Measurements from ENCODE around the gene TMEM187.
A peak's percentile ranks its signal among the peaks of the same experiment; 100 is the strongest.

TMEM187 gene

DNA sequence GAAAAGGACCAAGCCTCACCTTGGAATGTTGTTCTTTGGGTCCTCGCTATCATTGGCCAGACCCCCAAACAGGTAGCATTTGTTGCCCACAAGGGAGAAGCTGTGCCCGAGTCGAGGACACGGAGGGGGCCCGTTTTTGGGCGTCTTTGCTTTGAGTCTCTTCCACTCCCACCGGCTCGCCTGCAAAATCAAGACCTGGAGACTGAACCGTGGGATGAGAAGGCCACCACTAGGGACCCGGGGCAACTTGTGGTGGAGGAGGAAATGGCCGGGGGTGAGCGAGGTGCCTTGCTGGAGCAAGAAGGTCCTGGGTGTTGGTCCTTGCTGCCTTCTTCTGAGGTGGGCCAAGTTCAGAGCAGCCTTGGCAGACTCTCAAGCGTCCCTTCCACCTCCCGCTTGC lies 8.4 kb upstream of the TMEM187 start:
- no peak overlapping the region for H3K27ac ChIP-seq
- TF ChIP-seq, protein P1, sequence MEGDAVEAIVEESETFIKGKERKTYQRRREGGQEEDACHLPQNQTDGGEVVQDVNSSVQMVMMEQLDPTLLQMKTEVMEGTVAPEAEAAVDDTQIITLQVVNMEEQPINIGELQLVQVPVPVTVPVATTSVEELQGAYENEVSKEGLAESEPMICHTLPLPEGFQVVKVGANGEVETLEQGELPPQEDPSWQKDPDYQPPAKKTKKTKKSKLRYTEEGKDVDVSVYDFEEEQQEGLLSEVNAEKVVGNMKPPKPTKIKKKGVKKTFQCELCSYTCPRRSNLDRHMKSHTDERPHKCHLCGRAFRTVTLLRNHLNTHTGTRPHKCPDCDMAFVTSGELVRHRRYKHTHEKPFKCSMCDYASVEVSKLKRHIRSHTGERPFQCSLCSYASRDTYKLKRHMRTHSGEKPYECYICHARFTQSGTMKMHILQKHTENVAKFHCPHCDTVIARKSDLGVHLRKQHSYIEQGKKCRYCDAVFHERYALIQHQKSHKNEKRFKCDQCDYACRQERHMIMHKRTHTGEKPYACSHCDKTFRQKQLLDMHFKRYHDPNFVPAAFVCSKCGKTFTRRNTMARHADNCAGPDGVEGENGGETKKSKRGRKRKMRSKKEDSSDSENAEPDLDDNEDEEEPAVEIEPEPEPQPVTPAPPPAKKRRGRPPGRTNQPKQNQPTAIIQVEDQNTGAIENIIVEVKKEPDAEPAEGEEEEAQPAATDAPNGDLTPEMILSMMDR (conservative IDR thresholded peaks at IDR 0.05), result no peak
- no peak for TF ChIP-seq ZFX (IDR thresholded peaks at IDR 0.05)

DNA sequence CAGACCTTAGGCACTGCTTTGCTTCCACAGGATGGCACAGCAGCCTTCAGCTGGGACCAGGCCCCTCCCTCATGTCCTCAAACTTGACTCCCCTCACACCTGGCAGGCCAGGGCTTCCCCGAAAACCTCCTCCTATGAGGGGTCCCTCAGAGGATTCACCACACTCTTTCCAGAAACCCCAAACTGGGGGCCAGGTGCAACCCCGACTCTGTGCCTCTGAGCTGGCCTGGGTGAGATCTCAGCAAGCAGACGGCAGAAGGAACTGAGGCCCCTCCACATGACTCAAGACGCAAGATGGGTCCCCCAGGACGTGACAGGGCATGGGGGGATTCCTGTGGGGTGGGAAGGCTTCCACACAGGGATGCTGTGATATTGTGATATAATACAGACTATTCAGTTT lies 7.1 kb upstream of the TMEM187 start:
- no peak overlapping the region for H3K27ac ChIP-seq

DNA sequence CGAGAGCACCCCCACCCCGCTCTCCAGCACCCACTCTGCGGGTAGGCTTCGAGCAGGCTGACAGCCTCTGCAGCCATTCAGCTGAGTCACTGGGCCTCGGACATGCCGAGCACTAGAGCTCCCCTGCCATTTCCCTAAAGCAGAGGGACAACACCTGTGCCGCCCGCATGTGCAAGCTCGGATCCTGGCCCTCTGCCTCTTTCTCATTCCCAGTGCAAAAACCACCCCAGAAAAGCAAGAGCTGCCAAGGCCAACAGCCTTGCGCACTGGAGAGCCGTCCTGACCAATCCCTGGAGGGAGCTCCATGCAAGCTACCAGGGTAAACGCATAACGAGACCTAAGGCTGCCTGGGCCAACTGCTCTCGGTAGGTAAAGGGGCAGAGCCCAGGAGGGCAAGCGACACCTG lies 6.3 kb upstream of the TMEM187 start:
- H3K27ac ChIP-seq, result peak overlapping the region; percentile 100; the same call in 1 of the 2 replicates

More for the DNA sequence above, 7.1 kb upstream of the TMEM187 start:
- TF ChIP-seq, protein P1 (conservative IDR thresholded peaks at IDR 0.05), result no peak
- TF ChIP-seq ZFX (IDR thresholded peaks at IDR 0.05), result no peak

DNA sequence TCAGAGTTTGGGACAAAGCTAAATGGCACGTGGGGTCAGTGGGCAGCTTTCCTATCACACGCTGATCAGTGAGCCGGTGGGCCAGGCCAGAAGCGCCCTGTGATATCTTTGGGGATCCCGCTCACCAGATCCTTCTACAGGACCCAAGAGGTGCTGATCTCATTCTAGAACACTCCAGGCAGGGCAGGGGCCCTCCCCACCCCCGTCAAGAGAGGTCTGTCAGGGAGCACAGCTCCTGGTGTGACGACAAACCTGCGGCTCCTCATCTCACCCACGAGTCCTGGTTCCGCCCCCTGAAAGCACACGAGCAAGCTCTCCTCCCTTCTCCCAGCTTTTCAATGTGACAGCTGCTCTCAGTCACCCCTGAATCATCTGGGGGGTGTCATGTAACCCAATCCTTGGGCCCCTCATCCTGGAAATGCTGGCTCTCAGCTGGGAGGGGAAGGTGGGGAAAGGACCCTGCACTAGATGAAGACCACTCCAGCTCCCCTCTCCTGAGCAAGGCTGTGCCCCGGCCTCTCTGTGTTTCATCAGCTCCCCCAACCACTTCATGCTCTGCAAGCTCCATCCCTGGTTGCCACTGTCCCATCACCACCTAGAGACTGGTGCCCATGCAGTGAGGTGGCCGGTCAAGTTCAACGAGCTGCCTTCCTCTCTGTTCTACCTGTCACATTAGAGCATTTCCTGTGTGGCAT lies 5.6 kb upstream of the TMEM187 start:
- TF ChIP-seq, protein P1 (conservative IDR thresholded peaks at IDR 0.05), result no peak
- no peak for TF ChIP-seq ZFX (IDR thresholded peaks at IDR 0.05)
- H3K27ac ChIP-seq, result peak overlapping the region; percentile 100; the same call in 1 of the 2 replicates

More for the DNA sequence above, 6.3 kb upstream of the TMEM187 start:
- TF ChIP-seq, protein P1 (conservative IDR thresholded peaks at IDR 0.05), result no peak
- no peak for TF ChIP-seq ZFX (IDR thresholded peaks at IDR 0.05)

DNA sequence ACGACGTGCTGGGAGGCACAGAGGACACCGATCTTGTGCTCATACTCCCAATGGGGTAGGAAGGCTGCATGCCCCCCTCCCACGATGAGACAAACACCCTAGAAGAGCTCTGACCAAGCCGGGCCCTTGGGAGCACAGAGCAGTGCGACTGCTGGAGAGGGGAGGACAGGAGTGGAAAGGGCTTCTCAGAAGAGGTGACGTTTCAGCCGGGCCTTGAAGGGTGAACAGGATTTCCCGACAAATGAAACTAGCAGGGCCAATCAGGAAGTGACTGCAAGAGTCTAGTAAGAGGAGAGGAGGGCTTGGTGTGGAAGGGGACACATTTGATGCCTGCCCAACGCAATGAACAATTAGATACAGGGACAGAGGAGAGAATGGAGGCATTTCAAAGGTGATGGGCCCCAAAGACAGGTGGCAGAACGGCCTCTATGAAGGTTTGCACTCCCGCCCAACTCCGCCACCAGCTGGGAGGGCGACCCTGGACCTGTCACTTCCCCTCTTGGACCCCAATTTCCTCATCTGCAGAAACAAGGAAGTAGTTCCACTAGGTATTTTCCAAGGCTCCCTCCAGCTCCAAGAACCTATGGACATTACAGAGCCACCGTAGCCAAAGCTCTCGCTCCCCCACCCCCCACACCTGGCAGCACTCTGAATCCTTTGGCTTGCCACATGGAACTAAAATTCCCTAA lies 4.9 kb upstream of the TMEM187 start:
- peak overlapping the region; percentile 100 for H3K27ac ChIP-seq
- TF ChIP-seq, protein P1 (conservative IDR thresholded peaks at IDR 0.05), result no peak
- no peak for TF ChIP-seq ZFX (IDR thresholded peaks at IDR 0.05)

DNA sequence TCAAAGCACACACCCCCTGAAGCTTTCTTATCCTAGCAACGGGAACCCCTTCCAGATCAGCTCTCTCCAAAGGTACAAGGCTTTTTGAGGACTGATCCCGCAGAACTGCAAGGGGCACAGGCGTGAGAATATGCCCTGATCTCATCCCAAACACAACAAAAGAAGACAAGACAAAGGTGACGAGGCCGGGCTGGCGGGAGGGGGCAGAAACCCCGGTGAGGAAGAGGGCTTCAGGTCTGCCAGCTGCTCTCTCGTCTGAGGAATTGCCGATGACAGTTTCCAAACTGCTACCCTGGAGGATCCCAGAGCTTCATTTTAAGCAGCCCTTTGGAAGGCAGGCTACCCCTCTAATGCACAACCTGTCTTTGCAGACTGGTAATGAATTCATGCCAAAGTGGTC lies 4.3 kb upstream of the TMEM187 start:
- peak overlapping the region; percentile 100 for H3K27ac ChIP-seq
- TF ChIP-seq, protein P1 (conservative IDR thresholded peaks at IDR 0.05), result no peak
- no peak for TF ChIP-seq ZFX (IDR thresholded peaks at IDR 0.05)

DNA sequence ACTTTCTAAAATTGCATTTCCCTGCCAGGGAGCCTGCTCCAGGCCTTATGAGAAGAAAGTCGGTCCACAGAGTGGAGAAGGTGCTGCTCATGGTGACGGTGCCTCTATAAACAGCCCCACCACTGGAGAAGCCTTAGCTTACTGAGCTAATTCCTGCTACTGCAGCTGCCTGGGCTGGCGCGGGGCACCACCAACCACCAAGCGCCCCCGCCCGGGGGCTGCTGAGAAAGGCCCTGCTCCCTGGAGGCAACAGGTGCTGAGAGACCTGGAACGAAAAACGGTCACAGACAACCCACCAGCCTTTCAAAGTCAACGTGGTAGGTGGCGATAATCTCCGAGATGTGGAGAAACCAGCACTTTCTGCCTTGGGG lies 3.8 kb upstream of the TMEM187 start:
- no peak for TF ChIP-seq ZFX (IDR thresholded peaks at IDR 0.05)
- TF ChIP-seq, protein P1 (conservative IDR thresholded peaks at IDR 0.05), result no peak
- H3K27ac ChIP-seq, result peak overlapping the region; percentile 100; the same call in 1 of the 2 replicates
